Daoy (cell line): ENCODE data around the gene HECA. TPM values are rescaled to one million over a fixed set of nuclear protein-coding genes. Genes with fewer than 3 reads are reported as not detected.

Experiments used
- DNase-seq: peaks from one replicate; pipeline ENCODE4 v3.0.0-alpha.2; 2015; ENCODE audit warnings: low read depth
- total RNA-seq: library from RNA; depleted of rRNA; stranded (reverse); fragments of >200 nt; shearing (Covaris generic); gene quantifications from 2 replicates; pipeline ENCODE4 v1.2.3, GENCODE V29; 2014

Gene HECA
- total RNA-seq, 1 experiment from 2014 or later: 11.8 TPM

- DNase-seq: peak; percentile 80
Measured at GRCh38 chr6:139161169-139161568, 26.3 kb downstream of the HECA start.

DNA sequence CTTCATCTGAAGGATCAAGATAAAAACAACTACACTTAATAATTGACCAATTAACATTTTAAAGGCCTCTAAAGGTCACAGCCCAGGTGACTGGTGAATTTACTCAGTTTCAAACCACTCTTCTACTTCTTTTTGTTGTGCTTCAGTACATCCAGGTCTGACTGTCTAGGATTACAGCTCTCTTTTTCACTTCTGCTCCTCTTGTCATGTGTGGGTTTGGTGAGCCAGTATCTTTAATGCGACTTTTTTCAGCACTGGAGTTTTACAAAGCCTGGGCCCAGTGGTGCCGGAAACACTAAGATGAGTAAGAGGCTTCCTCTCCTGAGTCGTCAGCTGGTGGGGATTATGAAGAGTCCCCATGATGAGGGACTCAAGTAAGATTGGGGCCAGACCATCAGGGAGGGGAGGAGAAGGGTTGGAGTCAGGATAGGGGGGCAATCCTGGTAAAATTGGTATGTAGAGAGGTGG lies 27.0 kb downstream of the HECA start:
- no peak for DNase-seq

DNA sequence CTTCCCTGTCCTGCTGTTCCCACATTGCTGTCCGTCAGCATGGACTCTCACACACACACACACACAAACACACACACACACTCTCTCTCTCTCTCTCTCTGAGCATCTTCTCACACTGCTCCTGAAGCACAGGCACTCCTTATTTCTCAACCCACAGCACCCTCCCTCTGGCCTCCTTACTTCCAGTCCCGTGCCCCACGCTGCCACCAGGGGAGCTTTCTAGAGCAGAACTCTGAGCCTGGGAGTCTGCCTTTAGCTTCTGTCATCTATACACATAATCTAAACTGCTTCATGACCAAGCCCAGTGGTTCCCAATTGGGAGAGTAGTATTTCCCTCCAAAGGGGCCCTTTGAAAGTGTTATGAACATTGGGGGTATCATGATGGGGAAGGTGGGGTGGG lies 29.1 kb downstream of the HECA start:
- DNase-seq: no peak

DNA sequence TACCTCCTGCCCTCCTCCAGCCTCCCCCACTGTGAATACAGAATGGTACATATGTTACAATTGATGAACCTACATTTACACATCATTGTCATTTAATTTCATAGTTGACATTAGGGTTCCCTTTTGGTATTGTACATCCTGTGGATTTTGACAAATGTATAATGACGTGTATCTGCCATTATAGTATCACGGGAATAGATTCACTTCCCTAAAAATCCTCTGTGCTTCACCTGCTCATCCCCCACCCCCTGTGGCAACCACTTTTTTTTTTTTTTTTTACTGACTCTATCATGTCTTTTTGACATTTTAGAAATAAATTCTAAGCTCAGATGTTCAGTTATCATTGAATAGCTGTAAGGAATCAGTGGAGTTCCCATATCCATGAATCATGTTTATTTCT lies 30.4 kb downstream of the HECA start:
- no peak for DNase-seq

- no peak for DNase-seq
Measured at GRCh38 chr6:139166238-139166955, 31.5 kb downstream of the HECA start.

- DNase-seq: no peak
Measured at GRCh38 chr6:139166956-139167313, 32.1 kb downstream of the HECA start.

- no peak for DNase-seq
Measured at GRCh38 chr6:139172151-139172550, 37.3 kb downstream of the HECA start.

GRCh38 chr6:139172567-139172966 lies 37.7 kb downstream of the HECA start:
- DNase-seq: no peak

DNA sequence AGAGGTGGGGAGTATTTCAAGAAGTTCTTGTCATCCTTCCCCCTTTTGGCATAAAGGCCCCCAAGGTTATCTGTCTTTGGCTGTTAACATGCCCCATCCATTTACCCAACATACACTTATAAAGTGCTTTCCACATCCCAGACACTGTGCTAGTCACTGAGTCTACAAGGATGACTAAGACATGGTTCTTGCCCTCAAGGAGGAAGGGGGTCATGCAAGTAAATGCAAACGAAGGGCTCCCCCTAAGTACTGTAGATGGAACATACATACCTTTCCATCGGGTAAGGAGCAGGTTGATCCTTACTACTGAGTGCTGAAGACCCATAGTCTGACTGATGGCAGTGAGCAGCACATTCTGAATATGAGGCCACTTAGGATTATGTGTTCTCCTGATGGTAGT lies 38.3 kb downstream of the HECA start:
- peak; percentile 6 for DNase-seq

DNA sequence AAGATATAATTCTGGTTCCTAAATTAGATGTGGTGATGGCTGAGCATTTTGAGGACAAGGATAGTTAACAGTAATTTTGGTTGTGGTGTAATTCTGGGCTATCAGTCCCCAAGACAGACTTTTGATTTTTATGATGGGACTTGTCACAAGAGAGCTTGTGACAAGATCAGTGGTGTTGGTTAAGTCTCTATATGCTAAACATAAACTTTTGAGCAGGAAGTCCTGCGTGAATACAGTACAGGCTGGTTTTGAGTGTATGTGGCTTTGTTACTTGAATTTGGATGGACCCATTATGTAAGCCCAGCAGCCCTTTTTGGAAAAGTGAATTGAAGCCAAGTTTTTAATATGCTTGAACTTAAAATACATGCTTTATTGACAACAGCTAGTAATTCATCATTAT lies 38.9 kb downstream of the HECA start:
- DNase-seq: no peak

DNA sequence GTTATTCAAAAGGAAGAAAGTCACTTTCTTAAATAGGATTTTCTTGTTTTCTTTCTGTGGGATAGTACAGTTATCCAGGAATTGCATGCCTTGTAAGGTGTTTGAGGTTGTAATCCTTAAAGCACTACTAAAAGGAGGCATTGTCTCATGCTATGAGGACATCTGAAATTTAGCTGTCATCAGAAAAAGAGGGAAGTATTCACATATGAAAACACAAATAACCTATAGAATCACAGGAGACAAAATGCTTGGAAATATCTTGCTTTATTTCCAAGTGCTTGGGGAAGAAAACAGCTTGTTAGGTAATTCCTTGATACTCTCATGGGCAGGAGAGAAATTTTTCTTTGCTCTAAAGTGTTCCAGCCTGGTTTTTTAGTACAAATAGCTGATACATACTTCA lies 40.1 kb downstream of the HECA start:
- DNase-seq: no peak

DNA sequence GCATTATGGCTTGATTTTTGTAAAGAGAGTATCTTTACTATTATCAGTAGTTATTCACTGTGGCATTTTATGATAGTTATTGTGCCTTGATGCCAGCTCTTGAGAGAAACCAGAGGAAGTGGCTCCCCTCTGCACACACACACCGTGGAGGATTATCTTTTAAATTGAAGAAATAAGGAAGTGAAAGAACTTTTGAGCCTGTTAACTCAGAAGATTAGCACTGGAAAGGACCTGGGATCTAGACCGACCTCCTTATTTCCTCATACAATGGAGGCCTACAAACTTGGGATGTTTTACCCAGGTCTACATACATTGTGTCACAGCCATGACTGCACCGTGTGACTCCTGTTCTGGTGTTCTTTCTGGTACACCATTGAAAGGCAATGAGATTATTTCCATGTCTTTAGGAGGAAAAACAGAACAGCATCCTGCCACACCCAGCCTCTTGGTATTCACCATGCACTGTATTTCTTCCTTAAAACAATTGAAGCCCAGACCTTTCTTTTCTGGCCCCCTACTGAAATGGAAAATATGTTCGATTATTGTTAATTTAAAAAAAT lies 40.6 kb downstream of the HECA start:
- no peak for DNase-seq

- DNase-seq: no peak
Measured at GRCh38 chr6:139181236-139181635, 46.4 kb downstream of the HECA start.

GRCh38 chr6:139184047-139184446 lies 49.2 kb downstream of the HECA start:
- no peak for DNase-seq

- DNase-seq: no peak
Measured at GRCh38 chr6:139184459-139184858, 49.6 kb downstream of the HECA start.

DNA sequence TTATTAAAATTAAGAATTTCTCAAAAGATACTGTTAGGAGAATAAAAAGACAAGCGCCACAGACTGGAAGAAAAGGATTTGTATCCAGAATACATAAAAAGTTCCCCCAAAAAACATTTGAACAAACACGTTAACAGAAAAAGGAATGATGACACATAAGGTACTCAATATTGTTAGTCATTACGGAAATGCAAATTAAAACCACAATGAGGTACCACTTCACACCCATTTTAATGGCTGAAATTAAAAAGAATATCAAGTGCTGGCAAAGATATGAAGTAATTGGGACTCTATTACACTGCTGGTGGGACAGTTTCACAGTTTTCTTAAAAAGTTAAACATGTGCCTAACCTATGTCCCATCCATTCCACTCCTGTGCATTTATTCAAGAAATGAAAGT lies 51.4 kb downstream of the HECA start:
- DNase-seq: no peak

DNA sequence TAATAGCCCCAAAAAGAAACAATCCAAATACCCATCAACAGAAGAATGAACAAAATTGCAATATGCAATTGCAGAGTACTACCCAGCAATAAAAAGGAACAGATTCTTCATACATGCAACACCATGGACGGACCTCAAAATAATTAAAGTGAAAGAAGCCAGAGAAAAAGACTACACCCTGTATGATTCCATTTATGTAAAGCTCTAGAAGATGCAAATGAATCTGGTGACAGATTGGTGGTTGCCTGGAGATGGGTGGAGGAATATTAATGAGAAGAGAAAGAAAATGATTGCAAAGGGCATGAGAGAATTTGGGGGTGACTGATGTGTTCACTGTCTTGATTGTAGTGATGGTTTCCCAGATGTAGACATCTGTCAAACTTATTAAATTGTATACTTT lies 51.8 kb downstream of the HECA start:
- no peak for DNase-seq

GRCh38 chr6:139187489-139187888 lies 52.6 kb downstream of the HECA start:
- DNase-seq: no peak

DNA sequence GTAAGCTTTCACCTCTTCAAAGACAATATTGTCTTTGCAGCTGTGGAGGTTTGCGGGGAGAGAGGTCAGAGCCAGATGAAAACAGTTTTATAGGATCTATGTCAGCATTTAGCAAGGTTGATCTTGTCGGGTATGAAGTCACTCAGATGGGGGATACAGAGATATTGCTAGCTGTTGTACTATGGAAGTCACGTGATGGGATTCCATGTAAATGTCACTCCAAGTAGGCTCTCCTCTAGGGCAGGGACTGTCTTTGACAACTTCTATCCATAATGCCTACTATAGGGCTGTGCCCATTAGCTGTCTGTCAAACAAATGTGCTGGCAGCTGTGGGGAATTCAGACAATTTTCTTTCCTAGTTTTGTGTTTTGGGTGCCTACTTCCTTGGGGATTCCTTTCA lies 54.8 kb downstream of the HECA start:
- DNase-seq: no peak

- no peak for DNase-seq
Measured at GRCh38 chr6:139194740-139195139, 59.9 kb downstream of the HECA start.

DNA sequence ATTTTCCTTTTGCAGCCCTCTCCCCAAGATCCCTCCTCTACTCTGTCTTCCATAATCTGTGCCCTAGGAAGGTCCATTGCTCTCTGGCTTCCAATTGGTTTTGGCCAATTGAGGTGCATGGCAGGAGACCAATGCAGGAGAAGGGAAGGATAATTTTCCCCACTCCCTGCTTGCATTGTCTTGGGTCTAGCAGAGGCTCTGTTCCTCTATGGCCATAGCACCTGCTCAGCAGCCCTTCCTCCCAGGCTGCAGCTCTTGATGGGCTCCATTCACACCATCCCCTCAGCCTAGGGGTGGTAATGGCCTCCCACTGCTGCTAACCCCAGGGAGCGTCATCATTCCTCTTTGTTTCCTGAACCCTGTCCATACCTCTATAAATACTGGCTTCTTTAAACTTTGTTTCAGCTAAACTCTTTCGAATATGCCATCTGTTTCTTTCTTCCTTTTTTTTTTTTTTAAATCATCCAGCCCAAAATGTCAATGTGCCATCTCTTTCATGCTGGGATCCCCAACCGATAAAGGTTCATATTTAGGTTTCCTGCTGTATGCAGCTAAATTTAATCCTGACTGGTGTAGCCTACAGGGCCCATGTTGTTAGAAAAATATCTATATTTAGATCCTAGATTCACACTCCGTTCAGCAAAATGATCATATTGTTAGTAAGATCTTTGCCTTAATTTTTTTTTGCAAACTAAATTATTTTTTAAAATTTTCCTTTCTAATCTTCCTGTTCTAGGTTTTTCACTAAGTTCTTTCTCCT lies 63.8 kb downstream of the HECA start:
- no peak for DNase-seq

DNA sequence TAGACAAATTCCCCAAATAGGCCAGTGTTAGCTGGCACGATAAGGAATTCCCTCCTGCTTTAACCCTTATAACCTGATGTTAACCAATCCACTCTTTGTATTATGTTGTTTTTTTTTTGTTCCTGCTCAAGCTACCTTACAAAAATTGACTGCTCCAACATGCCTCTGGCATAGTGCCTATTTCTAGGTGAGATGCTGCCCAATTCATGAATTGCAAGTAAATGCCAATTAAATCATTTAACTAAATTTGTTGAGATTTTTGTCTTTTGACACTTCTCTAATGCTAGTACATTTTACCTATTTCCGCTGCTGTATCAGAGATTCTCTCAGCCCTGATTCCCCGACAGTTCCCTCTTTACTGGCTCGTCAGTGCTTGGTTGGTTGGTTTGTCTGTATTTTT lies 66.5 kb downstream of the HECA start:
- DNase-seq: no peak

DNA sequence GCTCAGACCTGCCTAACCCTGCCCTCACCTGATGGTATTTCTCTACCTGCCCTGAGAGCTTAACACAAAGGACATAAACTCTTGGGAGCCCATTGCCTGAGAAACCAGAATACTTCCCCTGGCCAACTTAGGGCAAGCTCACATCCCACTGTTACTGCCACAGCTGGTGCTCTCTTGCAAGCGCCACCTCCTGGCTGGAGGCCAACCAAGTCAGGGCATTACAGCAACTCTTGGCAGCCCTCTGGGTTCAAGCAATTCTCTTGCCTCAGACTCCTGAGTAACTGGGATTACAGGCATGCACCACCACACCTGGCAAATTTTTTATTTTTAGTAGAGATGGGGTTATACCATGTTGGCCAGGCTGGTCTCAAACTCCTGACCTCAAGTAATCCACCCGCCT lies 70.1 kb downstream of the HECA start:
- DNase-seq: no peak
